Measurements from ENCODE around the gene EEF1E1.
A peak's percentile ranks its signal among the peaks of the same experiment; 100 is the strongest.

EEF1E1 gene

DNA sequence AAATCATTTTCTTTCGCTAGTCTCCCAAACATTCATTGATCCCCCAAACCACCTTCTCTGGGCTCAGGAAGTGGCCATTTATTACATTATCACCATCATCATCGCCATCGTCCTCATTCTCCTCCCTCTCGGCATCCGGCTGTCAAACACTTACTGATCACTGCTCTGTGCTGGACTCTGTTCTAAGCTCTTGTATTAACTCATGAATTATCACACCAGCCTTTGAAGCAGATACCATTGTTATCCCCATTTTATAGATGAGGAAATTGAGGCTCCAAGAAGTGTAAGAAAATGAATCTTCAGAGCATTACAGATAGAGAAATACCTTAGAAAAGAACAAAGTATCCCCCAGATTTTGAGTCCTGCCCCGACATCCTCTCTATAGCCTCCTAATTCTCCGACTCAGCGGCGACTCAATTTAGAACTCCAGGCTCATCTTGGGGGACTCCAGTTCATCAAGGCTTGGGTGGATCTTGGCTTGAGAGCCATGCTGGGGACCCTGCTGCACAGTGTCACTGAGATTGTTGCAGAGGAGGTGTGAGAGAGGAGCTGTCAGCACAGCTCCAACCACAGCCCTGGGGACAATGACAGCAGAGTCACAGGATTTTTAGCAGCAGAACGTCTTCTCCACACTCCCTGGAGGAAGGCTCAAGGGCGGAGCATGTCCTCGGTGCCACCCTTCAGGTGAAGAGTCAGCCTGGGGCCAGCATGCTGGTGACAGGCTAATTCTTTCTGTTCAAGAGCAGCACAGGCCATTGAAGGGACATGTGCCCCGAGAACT, 6.6 kb upstream of the EEF1E1 start:
- Mint-ChIP-seq H3K4me1 (no peaks in the 10 kb centered on the region), H3K9me3 (no peaks in the 10 kb centered on the region), H3K36me3 (ENCODE audit: low read depth) (no peaks in the 10 kb centered on the region), H3K27ac (no peak overlapping the region), H3K4me3 (no peak overlapping the region), H3K27me3 (peaks cover 21% of the 10 kb centered on the region)
- DNase-seq (no peak), ATAC-seq (no peak)

GRCh38 chr6:8108031-8108660, 5.8 kb upstream of the EEF1E1 start:
- peaks cover 1% of the 10 kb centered on the region for H3K4me1 Mint-ChIP-seq
- ATAC-seq (no peak), DNase-seq (no peak)
- no peak overlapping the region for H3K4me3 Mint-ChIP-seq
- no peak overlapping the region for H3K27ac Mint-ChIP-seq
- no peaks in the 10 kb centered on the region for H3K9me3 Mint-ChIP-seq
- no peaks in the 10 kb centered on the region for H3K36me3 Mint-ChIP-seq (ENCODE audit: low read depth)
- peaks cover 21% of the 10 kb centered on the region for H3K27me3 Mint-ChIP-seq

DNA sequence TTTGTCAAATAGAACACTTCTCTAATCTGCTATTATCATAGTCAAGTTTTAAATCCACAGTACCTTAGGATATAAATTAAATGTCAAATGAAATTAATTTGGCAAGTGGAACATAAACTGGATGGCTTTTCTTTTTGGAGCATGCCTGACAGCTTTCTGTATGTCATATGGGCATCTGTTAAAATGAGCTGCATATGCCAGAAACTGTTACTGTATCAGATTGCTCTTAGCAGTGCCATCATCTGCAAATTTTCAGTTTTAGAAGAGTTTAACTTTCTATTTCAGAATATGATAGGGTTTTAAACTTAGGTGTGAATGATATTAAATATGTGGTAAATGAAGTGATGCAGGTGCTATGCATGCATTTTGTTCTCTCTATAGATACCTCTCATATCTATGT, 3.4 kb upstream of the EEF1E1 start:
- peaks cover 21% of the 10 kb centered on the region for H3K27me3 Mint-ChIP-seq
- peaks cover 16% of the 10 kb centered on the region for H3K4me1 Mint-ChIP-seq
- ATAC-seq (no peak), DNase-seq (no peak)
- no peak overlapping the region for H3K4me3 Mint-ChIP-seq
- H3K9me3 Mint-ChIP-seq, result no peaks in the 10 kb centered on the region
- H3K36me3 Mint-ChIP-seq (ENCODE audit: low read depth), result peaks cover 6% of the 10 kb centered on the region
- H3K27ac Mint-ChIP-seq, result no peak overlapping the region

- DNase-seq (no peak), ATAC-seq (no peak)
- H3K27ac Mint-ChIP-seq, result no peak overlapping the region
- peaks cover 20% of the 10 kb centered on the region for H3K27me3 Mint-ChIP-seq
- H3K9me3 Mint-ChIP-seq, result no peaks in the 10 kb centered on the region
- H3K36me3 Mint-ChIP-seq (ENCODE audit: low read depth), result peaks cover 18% of the 10 kb centered on the region
- H3K4me3 Mint-ChIP-seq, result no peak overlapping the region
- H3K4me1 Mint-ChIP-seq, result peaks cover 28% of the 10 kb centered on the region
Measured at GRCh38 chr6:8103726-8104125, 1.4 kb upstream of the EEF1E1 start.

- H3K4me1 Mint-ChIP-seq, result peaks cover 31% of the 10 kb centered on the region
- H3K27ac Mint-ChIP-seq, result peak overlapping the region; percentile 64
- H3K4me3 Mint-ChIP-seq, result peak overlapping the region; percentile 99
- peaks cover 38% of the 10 kb centered on the region for H3K36me3 Mint-ChIP-seq (ENCODE audit: low read depth)
- H3K27me3 Mint-ChIP-seq, result peaks cover 6% of the 10 kb centered on the region
- H3K9me3 Mint-ChIP-seq, result no peaks in the 10 kb centered on the region
- no peak for ATAC-seq
- no peak for DNase-seq
Measured at GRCh38 chr6:8100159-8100854, 2.0 kb downstream of the EEF1E1 start.

- no peak overlapping the region for H3K27ac Mint-ChIP-seq
- peaks cover 7% of the 10 kb centered on the region for H3K9me3 Mint-ChIP-seq
- DNase-seq (no peak), ATAC-seq (no peak)
- H3K27me3 Mint-ChIP-seq, result no peaks in the 10 kb centered on the region
- peaks cover 14% of the 10 kb centered on the region for H3K4me1 Mint-ChIP-seq
- H3K36me3 Mint-ChIP-seq (ENCODE audit: low read depth), result peaks cover 76% of the 10 kb centered on the region
- no peak overlapping the region for H3K4me3 Mint-ChIP-seq
Measured at GRCh38 chr6:8090650-8091049, 11.7 kb downstream of the EEF1E1 start.

DNA sequence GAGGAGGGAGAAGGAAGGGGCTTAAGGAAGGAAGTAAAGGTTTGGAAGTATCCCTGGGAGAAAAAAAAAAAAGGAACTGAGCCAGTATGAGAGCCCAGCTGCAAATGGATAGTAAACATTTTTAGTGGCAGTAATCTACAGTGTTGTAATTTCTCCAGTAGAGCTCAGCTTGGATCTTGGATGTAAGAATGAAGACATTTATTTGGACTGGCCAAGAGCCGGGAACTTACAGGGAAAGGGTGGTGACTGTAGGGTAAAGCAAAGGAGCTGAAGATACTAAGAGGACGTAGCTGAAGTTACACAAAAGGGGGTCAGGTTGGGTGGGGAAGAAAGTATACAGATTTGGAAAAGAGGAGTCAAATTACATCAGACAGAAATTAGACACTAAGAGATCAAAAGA, 13.5 kb downstream of the EEF1E1 start:
- DNase-seq (no peak), ATAC-seq (no peak)
- peaks cover 7% of the 10 kb centered on the region for H3K9me3 Mint-ChIP-seq
- no peaks in the 10 kb centered on the region for H3K27me3 Mint-ChIP-seq
- H3K36me3 Mint-ChIP-seq (ENCODE audit: low read depth), result peaks cover 69% of the 10 kb centered on the region
- H3K27ac Mint-ChIP-seq, result no peak overlapping the region
- no peak overlapping the region for H3K4me3 Mint-ChIP-seq
- H3K4me1 Mint-ChIP-seq, result peaks cover 27% of the 10 kb centered on the region

DNA sequence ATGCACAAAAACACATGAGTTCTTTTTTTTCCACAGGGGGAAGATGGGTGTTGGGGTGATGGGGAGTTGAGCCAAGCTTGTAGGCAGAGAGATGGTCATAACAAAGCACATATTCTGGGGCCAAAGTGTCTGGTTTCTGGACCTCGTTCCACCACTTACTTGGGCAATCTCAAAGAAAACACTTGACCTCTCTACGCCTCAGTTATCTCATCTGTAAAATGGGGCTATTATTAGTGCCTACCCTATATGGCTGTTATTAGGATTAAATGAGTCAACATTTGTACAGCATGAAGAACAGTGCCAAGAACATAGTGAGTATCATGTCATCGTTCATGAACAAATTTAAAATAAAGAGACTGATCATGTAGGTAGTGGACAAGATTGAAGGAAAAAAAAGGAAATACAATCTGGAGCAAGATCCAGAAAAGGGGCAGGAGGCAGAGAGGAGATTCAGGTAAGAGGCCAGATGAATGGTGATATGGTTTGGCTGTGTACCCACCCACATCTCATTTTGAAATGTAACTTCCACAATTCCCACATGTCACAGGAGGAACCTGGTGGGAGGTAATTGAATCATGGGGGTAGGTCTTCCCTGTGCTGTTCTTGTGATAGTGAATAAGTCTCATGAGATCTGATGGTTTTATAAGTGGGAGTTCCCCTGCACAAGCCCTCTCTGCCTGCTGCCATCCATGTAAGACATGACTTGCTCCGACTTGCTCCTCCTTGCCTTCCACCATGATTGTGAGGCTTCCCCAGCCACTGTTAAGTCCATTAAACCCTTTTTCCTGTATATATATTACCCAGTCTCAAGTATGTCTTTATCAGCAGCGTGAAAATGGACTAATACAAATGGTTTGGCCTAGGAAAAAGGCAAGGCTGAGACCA, 14.2 kb downstream of the EEF1E1 start:
- DNase-seq, result no peak
- Mint-ChIP-seq H3K27me3 (no peaks in the 10 kb centered on the region), H3K9me3 (peaks cover 7% of the 10 kb centered on the region), H3K4me1 (peaks cover 34% of the 10 kb centered on the region), H3K27ac (peak overlapping the region; percentile 36), H3K4me3 (no peak overlapping the region), H3K36me3 (ENCODE audit: low read depth) (peaks cover 72% of the 10 kb centered on the region)
- ATAC-seq, result no peak

DNA sequence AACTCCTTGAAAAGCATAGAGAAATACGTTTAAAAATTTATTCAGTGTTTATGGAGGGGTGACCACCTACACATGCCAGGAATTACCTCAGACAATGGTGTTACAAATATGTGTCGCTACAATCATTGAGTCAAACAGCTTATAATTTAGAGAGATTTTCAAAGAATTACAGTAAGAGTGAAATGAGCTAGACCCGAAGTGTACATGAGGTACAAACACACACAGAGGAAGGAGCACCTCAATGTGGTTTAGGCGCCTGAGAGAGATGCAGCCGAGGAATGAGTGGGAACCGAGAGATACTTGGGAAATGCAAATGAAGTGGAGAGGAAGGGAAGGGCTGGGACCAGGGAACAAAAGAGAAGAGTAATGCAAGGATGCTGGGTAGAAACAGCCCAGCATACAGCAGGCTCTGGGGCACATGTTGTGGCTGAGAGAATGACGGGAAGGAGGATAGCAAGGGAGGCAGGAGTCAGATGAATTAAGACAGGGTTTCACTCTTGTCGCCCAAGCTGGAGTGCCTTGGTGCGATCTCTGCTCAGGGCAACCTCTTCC, 15.5 kb downstream of the EEF1E1 start:
- peaks cover 39% of the 10 kb centered on the region for H3K4me1 Mint-ChIP-seq
- H3K4me3 Mint-ChIP-seq, result no peak overlapping the region
- no peak for DNase-seq
- ATAC-seq, result no peak
- peaks cover 4% of the 10 kb centered on the region for H3K9me3 Mint-ChIP-seq
- H3K27me3 Mint-ChIP-seq, result no peaks in the 10 kb centered on the region
- H3K36me3 Mint-ChIP-seq (ENCODE audit: low read depth), result peaks cover 71% of the 10 kb centered on the region
- H3K27ac Mint-ChIP-seq, result peak overlapping the region; percentile 10

- no peak overlapping the region for H3K4me3 Mint-ChIP-seq
- H3K27ac Mint-ChIP-seq, result peak overlapping the region; percentile 41
- no peaks in the 10 kb centered on the region for H3K9me3 Mint-ChIP-seq
- DNase-seq (no peak), ATAC-seq (peak; percentile 57)
- peaks cover 67% of the 10 kb centered on the region for H3K36me3 Mint-ChIP-seq (ENCODE audit: low read depth)
- H3K27me3 Mint-ChIP-seq, result no peaks in the 10 kb centered on the region
- peaks cover 40% of the 10 kb centered on the region for H3K4me1 Mint-ChIP-seq
Measured at GRCh38 chr6:8085053-8085511, 17.3 kb downstream of the EEF1E1 start.

GRCh38 chr6:8084586-8084985, 17.8 kb downstream of the EEF1E1 start:
- Mint-ChIP-seq H3K4me3 (no peak overlapping the region), H3K4me1 (peaks cover 40% of the 10 kb centered on the region), H3K36me3 (ENCODE audit: low read depth) (peaks cover 71% of the 10 kb centered on the region), H3K27me3 (no peaks in the 10 kb centered on the region), H3K9me3 (no peaks in the 10 kb centered on the region), H3K27ac (peak overlapping the region; percentile 41)
- DNase-seq (no peak), ATAC-seq (peak; percentile 68)

DNA sequence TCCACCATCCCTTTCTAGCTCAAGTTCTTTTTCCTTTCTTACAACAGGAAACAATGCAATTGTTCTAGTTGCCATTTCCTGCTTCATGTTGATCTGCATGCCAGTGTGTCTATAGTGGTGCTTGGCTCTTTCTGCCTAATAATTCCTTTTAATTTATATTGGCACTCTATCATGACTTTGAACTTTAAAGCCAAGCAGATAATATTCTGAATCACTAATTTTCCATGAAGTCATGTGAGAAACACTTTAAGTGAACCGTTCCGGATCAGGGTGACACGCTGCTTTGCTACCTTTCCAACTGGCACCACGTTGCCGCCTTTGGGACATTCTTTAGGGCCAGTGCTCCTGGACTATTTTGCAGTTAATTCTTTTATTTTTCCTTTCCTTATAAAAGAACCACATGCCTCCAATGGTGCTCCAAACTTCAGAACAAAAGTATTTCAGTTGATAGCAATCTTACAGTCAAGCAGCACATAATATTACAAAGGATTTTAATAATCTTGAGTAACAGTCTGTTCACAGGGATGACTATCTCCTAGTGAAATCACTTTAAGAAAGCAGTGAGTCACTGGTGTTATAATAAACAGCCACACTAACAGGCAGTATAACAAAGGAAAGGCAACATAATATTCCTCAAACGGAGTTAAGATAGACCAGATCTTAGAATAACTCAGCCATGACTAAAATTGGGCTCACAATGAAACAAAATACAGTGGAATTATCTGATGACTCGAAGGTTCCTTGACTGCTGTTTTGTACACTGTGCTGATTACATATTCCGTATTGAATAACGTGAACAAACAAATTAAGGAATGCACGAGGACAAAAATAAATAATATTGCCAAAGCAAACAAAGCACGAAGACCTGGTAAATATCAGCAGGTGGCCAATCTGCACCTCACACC, 19.1 kb downstream of the EEF1E1 start:
- H3K4me1 Mint-ChIP-seq, result peaks cover 40% of the 10 kb centered on the region
- DNase-seq (no peak), ATAC-seq (peak; percentile 57)
- peak overlapping the region; percentile 44 for H3K27ac Mint-ChIP-seq
- H3K27me3 Mint-ChIP-seq, result no peaks in the 10 kb centered on the region
- H3K9me3 Mint-ChIP-seq, result no peaks in the 10 kb centered on the region
- peaks cover 65% of the 10 kb centered on the region for H3K36me3 Mint-ChIP-seq (ENCODE audit: low read depth)
- no peak overlapping the region for H3K4me3 Mint-ChIP-seq

GRCh38 chr6:8082572-8082953, 19.8 kb downstream of the EEF1E1 start:
- Mint-ChIP-seq H3K36me3 (ENCODE audit: low read depth) (peaks cover 65% of the 10 kb centered on the region), H3K27me3 (no peaks in the 10 kb centered on the region), H3K27ac (peak overlapping the region; percentile 37), H3K4me1 (peaks cover 39% of the 10 kb centered on the region), H3K4me3 (no peak overlapping the region), H3K9me3 (no peaks in the 10 kb centered on the region)
- DNase-seq (no peak), ATAC-seq (no peak)
